ENCODE data around the gene OR1F1.
"Not testable (repeated sequence)": the region's sequence is repeated elsewhere in the genome, so short reads cannot be mapped to it uniquely, and the experiment has no call there.

Gene OR1F1

GRCh38 chr16:3173892-3174617 is 13.9 kb upstream of the OR1F1 start:
- DNase-seq (ENCODE audit: low read depth in 2 of 2, low spot score in 1 of 2), result no peak

DNA sequence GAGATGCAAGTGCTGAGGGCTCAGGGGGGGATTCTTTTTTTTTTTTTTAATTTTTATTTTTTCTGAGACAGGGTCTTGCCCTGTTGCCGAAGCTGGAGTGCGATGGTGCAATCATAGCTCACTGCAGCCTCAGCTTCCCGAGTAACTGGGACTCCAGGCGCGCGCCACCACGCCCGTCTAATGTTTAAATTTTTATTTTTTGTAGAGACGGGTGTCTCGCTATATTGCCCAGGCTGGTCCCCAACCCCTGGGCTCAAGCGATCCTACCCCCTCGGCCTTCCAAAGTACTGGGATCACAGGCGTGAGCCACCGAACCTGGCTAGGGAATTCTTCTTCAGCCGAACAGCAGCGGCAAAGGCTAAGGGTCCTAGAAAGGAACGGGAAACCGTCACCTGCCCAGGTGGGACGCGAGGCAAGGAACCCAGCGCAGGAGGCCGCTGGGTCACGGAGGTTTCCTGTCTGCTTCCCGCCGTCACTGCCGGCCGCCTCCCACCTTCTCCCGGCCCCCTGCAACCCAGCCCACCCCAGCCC is 13.3 kb upstream of the OR1F1 start:
- DNase-seq (ENCODE audit: low read depth in 2 of 2, low spot score in 1 of 2), result no peak

DNA sequence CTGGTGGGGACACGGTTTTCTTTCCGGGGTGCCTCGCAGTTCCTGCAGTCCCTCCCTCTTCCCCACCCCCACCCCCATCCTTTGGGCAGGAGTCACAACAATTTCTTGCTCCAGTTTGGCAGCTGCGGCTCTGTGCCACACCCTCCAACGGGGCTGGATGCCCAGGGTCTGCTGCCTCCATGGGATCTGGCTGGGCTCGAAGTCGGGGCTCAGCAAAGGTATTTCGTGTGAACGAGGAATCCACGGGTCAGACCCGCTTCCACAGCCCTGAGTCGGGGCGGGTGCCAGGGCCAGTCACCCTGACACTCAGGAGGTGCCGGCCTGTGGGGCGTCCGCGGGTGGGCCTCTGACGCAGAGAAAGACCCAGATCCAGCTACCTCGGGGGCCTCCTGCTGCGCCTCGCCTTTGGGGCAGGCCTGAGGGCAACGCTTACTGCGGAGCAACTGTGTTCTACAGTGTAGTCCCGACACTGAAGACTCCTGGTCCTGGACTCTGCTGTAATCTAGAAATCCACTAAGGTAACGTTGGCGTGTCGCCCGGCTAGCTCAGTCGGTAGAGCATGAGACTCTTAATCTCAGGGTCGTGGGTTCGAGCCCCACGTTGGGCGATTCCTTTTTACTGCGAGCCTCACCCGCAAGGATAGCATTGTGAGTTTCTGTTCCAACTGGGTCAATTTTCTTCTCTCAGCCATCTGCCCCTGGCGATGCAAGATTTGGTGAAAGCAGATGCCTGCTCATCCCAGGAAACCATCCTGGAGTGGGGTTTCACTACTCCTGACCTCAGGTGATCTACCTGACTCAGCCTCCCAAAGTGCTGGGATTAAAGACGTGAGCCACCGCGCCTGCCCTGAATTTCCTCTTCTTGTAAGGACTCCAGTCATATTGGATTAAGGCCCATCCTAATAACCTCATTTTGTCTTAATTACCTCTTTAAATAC is 12.6 kb upstream of the OR1F1 start:
- DNase-seq (ENCODE audit: low read depth in 2 of 2, low spot score in 1 of 2), result no peak

- no peak for DNase-seq (ENCODE audit: low read depth in 2 of 2, low spot score in 1 of 2)
Observed at GRCh38 chr16:3179651-3180050, 8.4 kb upstream of the OR1F1 start.

DNA sequence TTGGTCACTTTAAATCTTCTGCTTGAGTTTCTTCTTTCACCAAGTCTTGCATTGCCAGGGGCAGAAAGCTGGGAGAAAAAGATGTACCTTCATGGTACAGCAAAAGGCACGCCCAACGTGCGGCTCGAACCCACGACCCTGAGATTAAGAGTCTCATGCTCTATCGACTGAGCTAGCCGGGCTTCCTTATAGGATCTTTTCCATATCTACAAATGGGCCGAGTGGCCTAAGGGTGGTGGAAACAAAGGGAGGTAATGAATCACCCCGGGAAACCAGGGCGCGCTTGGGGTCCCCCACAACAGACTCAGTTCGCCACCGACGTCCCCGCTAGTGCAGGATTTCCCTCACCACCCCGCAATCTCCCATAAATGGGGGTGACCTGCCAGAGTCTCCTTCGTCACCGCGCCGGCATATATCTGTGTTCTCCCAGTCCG is 7.5 kb upstream of the OR1F1 start:
- DNase-seq (ENCODE audit: low read depth in 2 of 2, low spot score in 1 of 2), result no peak

- not testable (repeated sequence) for DNase-seq (ENCODE audit: low read depth in 2 of 2, low spot score in 1 of 2)
Observed at GRCh38 chr16:3182293-3182607, 5.8 kb upstream of the OR1F1 start.

- DNase-seq (ENCODE audit: low read depth in 2 of 2, low spot score in 1 of 2), result no peak
Observed at GRCh38 chr16:3182608-3183444, 5.2 kb upstream of the OR1F1 start.

DNA sequence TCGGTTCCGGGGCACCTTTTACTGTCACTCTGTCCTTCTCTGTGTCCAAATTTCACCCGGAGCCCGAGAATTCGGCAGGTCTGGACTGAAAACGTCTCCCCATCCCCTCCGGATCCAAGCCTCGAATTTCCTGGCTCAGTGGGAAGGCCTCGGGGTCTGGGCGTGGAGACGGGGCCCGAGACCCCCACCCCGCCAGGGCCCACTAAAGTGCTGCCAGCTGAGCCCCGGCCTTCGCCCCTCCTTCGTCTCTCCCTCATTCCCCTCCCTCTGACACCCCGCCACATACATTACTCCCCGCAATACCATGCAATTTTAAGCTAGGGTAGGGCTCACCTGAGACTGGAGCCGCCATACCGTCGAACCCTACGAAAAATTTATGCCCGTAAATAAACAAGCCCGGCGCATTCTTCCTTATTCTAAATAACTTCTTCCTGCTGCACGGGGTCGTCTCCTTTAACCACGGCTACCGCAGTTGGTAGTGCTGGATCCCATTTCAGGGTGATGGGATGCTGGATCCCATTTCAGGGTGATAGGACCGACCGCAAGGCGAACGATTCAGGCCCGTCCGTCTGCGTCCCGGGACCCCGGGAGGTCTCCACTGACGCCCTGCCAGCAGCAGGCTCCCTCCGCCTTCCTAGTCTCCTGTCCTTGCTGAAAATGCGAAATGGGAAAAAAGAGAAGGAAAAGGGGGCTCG is 4.4 kb upstream of the OR1F1 start:
- DNase-seq (ENCODE audit: low read depth in 2 of 2, low spot score in 1 of 2), result no peak

GRCh38 chr16:3186946-3187690 is 886 bp upstream of the OR1F1 start:
- no peak for DNase-seq (ENCODE audit: low read depth in 2 of 2, low spot score in 1 of 2)

- DNase-seq (ENCODE audit: low read depth in 2 of 2, low spot score in 1 of 2), result no peak
Observed at GRCh38 chr16:3188675-3188924, 596 bp downstream of the OR1F1 start.

GRCh38 chr16:3188925-3189825 is 1.2 kb downstream of the OR1F1 start:
- DNase-seq (ENCODE audit: low read depth in 2 of 2, low spot score in 1 of 2), result no peak

DNA sequence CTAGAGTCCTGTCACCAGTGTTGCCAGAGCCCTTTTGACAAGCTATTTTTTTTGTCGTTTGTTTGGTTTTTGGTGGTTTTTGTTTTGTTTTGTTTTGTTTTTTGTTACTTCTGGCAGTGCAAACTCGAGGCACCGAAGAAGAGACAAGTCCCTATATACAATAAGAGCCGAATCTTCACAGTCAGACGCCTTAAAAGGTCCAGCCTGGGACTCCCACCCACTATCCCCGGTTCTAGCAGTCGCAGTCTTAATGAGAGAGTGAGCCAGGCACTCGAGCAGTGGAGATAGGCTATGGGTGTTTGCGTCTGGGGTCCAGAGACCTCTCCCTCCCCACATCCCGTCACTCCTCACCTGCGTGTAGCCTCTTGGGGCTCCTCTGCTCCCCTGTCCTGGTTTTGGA is 1.9 kb downstream of the OR1F1 start:
- DNase-seq (ENCODE audit: low read depth in 2 of 2, low spot score in 1 of 2), result no peak

DNA sequence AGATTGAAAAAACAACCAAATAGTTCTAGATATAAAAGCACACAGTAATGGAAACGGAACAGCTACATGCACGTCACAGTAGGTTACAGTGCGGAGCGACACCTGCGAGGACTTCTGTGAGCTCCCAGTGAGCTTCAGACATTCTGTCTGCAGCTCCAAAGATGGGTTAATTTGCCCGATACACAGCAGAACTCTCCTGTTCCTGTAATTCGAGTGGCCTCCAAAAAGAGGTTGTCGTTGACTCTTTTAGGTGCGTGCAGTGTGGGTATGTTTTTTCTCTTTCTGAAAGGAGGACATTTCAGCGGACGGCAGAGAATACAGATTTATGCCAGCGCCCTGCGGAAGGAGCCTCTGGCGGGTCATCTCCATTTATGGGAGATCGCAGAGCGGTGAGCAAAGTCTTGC is 2.9 kb downstream of the OR1F1 start:
- no peak for DNase-seq (ENCODE audit: low read depth in 2 of 2, low spot score in 1 of 2)

DNA sequence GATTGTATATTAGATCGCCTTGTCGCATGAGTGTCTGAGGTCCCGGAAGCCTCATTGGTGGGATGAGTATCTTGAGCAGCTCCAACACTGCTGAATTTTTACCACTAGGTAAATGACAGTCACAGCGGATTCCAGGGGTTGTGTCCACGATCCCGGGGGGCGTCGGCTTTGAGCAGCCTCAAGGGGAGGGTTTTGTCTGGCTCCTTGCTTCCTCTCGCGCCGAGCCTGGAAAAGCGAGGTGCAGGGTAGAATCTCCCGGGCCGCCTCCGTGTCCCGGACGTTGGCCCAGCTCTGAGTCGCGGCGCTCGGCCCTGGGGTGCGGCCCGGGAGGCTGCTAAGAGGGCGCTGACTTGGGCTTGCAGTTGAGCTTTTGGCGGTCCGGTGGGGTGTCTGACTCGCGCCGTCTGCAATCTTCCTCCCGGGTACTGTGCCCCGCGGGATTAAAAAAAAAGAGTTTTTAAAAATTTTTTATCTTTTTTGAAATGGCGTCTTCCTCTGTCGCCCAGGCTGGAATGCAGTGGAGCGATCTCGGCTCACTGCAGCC is 4.5 kb downstream of the OR1F1 start:
- DNase-seq (ENCODE audit: low read depth in 2 of 2, low spot score in 1 of 2), result no peak

DNA sequence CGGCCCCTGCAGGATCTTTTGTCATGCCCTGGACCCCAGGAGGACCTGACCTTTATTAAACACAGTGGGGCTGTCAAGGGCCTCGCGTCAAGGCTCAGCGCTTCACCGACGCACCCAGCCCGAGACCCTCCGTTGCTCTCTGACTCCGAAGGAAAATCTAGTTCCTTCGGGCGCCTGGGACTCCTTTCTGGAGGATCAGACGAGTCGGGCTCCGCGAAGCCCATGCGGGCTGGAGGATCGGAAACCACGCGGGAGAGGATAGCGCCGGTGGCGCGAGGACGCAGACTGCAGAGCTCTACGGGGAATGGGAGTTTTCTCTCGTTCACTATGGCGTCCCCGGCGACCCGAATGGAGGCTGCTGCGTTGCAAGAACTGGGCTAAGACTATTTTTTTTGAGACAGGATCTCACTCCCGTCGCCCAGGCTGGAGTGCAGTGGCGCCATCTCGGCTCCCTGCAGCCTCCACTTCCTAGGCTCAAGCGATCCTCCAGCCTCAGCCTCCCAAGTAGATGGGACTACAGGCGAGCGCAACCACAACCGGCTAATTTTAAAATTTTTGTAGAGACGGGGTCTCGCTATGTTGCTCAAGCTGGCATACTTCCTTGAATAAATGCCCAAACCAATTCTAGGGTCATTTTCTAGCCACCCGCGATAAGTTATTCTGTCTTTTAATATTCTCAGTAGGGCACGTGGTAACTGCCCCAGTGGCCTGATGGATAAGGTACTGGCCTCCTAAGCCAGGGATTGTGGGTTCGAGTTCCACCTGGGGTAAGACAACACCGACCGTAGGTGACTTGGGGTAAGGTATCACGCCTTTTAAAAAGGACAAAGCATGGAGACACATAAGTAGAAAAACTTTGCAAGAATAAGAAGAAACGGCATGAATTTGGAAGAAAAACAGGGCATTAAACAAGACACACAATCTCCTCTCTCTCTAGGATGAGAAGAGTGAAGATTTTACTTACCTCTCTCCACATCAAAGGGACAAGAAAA is 5.5 kb downstream of the OR1F1 start:
- DNase-seq (ENCODE audit: low read depth in 2 of 2, low spot score in 1 of 2), result no peak

- DNase-seq (ENCODE audit: low read depth in 2 of 2, low spot score in 1 of 2), result no peak
Observed at GRCh38 chr16:3194792-3195191, 6.8 kb downstream of the OR1F1 start.

DNA sequence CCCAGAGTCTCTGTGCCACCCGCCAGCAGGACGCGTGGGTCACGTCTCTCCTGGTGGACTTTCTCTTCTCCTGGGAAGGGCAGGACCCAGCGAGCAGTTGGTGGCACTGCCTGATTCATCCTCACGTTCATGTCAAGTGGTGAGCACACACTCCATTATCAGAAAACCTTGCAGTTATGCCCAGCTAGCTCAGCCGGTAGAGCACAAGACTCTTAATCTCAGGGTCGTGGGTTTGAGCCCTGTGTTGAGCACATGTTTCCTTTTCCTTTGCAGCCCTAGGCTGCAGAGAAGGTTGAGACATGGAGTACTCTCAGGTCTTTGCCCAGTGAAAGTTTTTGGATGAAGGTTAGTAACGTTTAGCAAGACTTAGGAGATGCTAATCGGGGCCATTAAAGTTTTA is 8.0 kb downstream of the OR1F1 start:
- no peak for DNase-seq (ENCODE audit: low read depth in 2 of 2, low spot score in 1 of 2)
